ENCODE data around the gene LPIN3. TPM values are rescaled to one million over a fixed set of nuclear protein-coding genes. Genes with fewer than 3 reads are reported as not detected.

LPIN3 gene
- total RNA-seq, 6 experiments from 2014 or later = 11.9 to 14.2 (median 13.2) TPM

DNA sequence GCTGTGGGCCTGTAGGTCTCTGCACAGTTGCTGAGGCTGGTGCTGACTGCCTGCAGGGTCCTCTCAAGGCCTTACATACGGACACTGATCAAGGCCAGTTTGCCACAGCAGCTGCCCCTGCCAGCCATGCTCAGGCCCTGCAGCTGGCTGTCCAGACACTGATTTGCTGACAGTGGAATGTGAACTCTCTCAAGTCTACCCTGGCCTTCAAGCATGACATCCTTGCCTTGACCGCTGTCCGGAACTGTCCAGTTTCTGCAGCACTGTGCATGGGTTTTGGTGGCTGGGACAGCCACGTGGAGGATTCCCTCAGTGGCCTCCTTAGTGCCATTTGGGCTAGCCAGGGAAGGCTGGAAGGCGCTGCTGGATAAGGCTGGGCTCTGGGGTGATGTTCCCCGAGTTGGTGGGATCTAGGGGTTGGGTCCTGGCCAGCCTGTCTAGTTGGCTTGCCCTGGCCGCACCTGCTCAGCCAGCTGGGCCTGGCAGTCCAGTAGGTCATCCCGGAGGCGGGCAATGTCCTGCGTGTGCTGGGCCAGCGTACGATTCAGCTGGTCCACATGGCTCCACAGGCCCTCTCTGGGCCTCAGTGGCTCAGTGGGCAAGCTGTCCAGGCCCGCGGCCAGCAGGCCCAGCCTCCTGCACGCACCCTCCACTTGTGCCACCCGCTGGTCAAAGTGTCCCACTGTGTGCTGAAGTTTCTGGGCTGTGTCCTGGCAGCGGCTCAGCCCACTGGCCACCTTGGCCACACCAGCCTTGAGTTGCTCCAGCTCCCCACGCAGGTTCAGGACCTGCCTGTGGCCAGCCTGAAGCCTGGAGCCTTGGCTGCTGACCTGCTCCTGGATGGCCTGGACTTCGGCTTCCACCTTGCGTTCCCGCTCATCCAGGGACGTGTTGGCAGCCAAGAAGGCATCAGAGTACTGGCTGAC is 20.5 kb downstream of the LPIN3 start:
- no peak for DNase-seq
- peaks cover 5% of the 10 kb centered on the region; the same call in 1 of the 2 replicates for H3K4me1 Mint-ChIP-seq (ENCODE audit: low read depth)
- H3K36me3 Mint-ChIP-seq (ENCODE audit: low read depth) = no peaks in the 10 kb centered on the region
- no peaks in the 10 kb centered on the region for H3K9me3 Mint-ChIP-seq
- H3K4me3 Mint-ChIP-seq = no peak overlapping the region
- H3K27me3 Mint-ChIP-seq (ENCODE audit: insufficient read depth) = peaks cover 24% of the 10 kb centered on the region; the same call in 1 of the 2 replicates
- TF ChIP-seq, protein P1, sequence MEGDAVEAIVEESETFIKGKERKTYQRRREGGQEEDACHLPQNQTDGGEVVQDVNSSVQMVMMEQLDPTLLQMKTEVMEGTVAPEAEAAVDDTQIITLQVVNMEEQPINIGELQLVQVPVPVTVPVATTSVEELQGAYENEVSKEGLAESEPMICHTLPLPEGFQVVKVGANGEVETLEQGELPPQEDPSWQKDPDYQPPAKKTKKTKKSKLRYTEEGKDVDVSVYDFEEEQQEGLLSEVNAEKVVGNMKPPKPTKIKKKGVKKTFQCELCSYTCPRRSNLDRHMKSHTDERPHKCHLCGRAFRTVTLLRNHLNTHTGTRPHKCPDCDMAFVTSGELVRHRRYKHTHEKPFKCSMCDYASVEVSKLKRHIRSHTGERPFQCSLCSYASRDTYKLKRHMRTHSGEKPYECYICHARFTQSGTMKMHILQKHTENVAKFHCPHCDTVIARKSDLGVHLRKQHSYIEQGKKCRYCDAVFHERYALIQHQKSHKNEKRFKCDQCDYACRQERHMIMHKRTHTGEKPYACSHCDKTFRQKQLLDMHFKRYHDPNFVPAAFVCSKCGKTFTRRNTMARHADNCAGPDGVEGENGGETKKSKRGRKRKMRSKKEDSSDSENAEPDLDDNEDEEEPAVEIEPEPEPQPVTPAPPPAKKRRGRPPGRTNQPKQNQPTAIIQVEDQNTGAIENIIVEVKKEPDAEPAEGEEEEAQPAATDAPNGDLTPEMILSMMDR (IDR thresholded peaks at IDR 0.05) = no peak
- H3K27ac Mint-ChIP-seq = no peak overlapping the region

DNA sequence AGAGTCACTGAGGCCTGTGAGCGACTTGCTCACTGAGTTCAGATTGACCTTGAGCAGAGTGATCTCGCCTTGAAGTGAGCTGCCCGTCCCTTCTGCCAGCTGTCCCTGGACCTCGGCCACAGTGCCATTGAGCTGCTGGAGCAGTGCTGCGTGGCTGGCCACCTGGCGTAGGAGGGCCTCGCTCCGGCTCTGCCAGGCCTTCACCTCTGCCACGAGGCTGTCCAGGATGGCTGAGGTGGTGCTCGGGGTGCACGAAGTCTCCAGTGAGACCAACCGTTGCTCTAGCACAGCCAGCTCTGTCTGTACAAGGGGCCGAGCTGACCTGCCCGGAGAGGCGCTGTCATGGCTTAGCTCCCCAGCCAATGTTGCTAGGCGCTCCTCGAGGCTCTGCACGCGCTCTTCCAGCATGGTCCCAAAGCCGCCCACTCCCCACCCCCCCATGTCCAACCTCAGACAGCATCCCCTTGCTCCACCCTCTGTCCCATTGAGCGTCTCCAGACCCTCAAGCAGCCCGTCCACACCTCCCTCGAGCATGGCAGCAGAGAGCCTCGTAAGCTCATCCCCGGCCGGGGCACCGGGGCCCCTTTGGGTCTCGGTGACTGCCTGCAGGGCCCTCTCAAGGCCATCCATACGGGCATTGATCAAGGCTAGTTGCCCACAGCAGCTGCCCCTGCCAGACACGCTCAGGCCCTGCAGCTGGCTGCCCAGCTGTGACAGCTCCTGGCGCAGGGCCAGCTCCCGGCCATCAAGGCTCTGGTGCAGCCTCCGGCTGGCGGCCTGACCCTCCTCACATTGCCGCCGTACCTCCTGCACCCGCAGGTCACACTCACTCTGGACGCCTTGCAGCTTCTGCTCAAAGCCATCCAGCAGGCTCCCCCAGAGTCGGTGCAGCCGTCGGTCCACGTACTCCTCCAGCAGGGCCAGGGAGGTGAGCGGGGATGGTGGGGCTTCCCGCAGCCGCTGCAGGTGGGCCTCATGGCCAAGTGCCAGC is 21.4 kb downstream of the LPIN3 start:
- H3K27ac Mint-ChIP-seq = no peak overlapping the region
- H3K9me3 Mint-ChIP-seq = no peaks in the 10 kb centered on the region
- H3K4me3 Mint-ChIP-seq = no peak overlapping the region
- H3K27me3 Mint-ChIP-seq (ENCODE audit: insufficient read depth) = peaks cover 26% of the 10 kb centered on the region
- TF ChIP-seq, protein P1 (IDR thresholded peaks at IDR 0.05) = no peak
- no peak for DNase-seq
- H3K36me3 Mint-ChIP-seq (ENCODE audit: low read depth) = no peaks in the 10 kb centered on the region
- peaks cover 5% of the 10 kb centered on the region; the same call in 1 of the 2 replicates for H3K4me1 Mint-ChIP-seq (ENCODE audit: low read depth)

DNA sequence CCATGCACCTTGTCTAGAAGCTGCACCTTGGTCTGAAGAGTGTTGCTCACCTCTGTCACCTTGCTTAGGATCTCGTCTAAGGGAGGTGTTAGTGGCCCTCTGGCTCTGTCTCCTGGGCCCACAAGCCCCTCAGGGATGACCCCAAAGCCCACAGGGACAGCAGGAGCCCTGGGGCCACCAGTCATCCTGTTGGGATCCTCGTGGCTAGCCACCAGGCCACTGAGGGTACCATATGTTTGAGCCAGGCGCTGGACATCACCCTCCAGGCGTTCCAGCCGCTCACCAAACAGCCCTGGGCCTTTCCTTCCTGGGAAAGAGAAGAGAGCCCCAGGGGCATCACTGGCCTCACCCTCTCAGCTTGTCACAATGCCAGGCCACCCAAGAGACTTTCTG is 22.1 kb downstream of the LPIN3 start:
- TF ChIP-seq, protein P1 (IDR thresholded peaks at IDR 0.05) = no peak
- H3K27ac Mint-ChIP-seq = no peak overlapping the region
- H3K27me3 Mint-ChIP-seq (ENCODE audit: insufficient read depth) = peaks cover 33% of the 10 kb centered on the region
- H3K36me3 Mint-ChIP-seq (ENCODE audit: low read depth) = no peaks in the 10 kb centered on the region
- no peak for DNase-seq
- H3K4me1 Mint-ChIP-seq (ENCODE audit: low read depth) = peaks cover 5% of the 10 kb centered on the region; the same call in 1 of the 2 replicates
- no peak overlapping the region for H3K4me3 Mint-ChIP-seq
- no peaks in the 10 kb centered on the region for H3K9me3 Mint-ChIP-seq

DNA sequence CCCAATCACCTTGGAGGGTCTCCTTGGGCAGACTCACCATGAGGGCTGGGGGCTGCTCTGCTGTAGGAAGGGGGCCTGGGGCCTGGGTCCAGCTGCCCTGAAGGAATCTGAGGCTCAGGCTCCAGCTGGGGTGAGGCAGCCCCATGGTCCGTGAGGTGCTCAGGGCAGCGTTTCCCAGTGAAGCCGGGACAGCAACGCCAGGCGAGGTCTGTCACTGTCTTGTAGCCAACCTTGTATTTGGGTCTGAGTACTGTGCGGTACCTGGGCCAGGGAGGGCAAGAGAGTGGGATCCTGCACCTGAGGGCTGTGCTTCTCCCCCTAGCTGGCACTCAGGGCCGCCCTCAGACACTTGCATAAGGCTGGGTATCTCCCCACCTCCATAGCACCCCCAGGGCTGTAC is 23.0 kb downstream of the LPIN3 start:
- peaks cover 38% of the 10 kb centered on the region for H3K27me3 Mint-ChIP-seq (ENCODE audit: insufficient read depth)

More for the DNA sequence above, 23.0 kb downstream of the LPIN3 start:
- Mint-ChIP-seq H3K4me1 (ENCODE audit: low read depth) (peaks cover 5% of the 10 kb centered on the region; the same call in 1 of the 2 replicates), H3K9me3 (no peaks in the 10 kb centered on the region), H3K36me3 (ENCODE audit: low read depth) (no peaks in the 10 kb centered on the region), H3K27ac (no peak overlapping the region), H3K4me3 (no peak overlapping the region)
- no peak for DNase-seq
- TF ChIP-seq, protein P1 (IDR thresholded peaks at IDR 0.05) = no peak

Measured in HFFc6 (cell line).